Small intestine (tissue), 16 donors: ENCODE data around the gene SLC25A45. TPM values are rescaled to one million over a fixed set of nuclear protein-coding genes. Genes with fewer than 3 reads are reported as not detected.
A peak's percentile ranks its signal among the peaks of the same experiment; 100 is the strongest.

ENCODE experiments used
- DNase-seq, 2 donors: peaks; one replicate each; pipeline versions ENCODE4 v3.0.0 to v3.0.0-alpha.2; 2013
- FAIRE-seq: peaks from 2 replicates; lab custom pipeline; 2012; peaks lifted over from hg19 to GRCh38; lab: Jason Lieb, UNC
- H3K27ac ChIP-seq, 3 donors: one replicate each; pipeline ENCODE4 v1.5.1; 2013; ENCODE audit warnings: low read length in 2 of 3, mild to moderate bottlenecking in 2 of 3, control low read depth in 1 of 3, inconsistent platforms in 1 of 3, low read depth in 1 of 3, moderate library complexity in 1 of 3
- H3K27me3 ChIP-seq, 3 donors: one replicate each; pipeline ENCODE4 v1.6.1; 2013; ENCODE audit warnings: low read length in 3 of 3, inconsistent platforms in 1 of 3; ENCODE audit not compliant: control insufficient read depth in 3 of 3, insufficient read depth in 3 of 3
- H3K36me3 ChIP-seq, 3 donors: one replicate each; pipeline ENCODE4 v1.6.1; 2013; ENCODE audit warnings: low read length in 3 of 3, inconsistent platforms in 1 of 3, low read depth in 1 of 3, mild to moderate bottlenecking in 1 of 3, moderate library complexity in 1 of 3; ENCODE audit not compliant: control insufficient read depth in 3 of 3, insufficient read depth in 2 of 3
- H3K4me1 ChIP-seq, 3 donors: one replicate each; pipeline ENCODE4 v1.6.1; 2013; ENCODE audit warnings: low read length in 2 of 3, inconsistent platforms in 1 of 3, low read depth in 1 of 3, mild to moderate bottlenecking in 1 of 3, moderate library complexity in 1 of 3; ENCODE audit not compliant: control insufficient read depth in 3 of 3, insufficient read depth in 2 of 3
- H3K4me3 ChIP-seq, 3 donors: one replicate each; pipeline ENCODE4 v1.5.1; 2013; ENCODE audit warnings: low read length in 3 of 3, control low read depth in 1 of 3, inconsistent platforms in 1 of 3, low read depth in 1 of 3, mild to moderate bottlenecking in 1 of 3, moderate library complexity in 1 of 3
- H3K9me3 ChIP-seq, 2 donors: one replicate each; pipeline ENCODE4 v1.6.1; 2013; ENCODE audit warnings: low read depth in 1 of 2, low read length in 1 of 2; ENCODE audit not compliant: control insufficient read depth in 2 of 2, insufficient read depth in 1 of 2
- WGBS, 3 donors: extraction: QIAGEN DNeasy Blood & Tissue Kit; methylation state at CpG; one replicate each; pipeline ENCODE4 v1.1.7; 2013; 5-methylcytosine and 5-hydroxymethylcytosine counted together
- long read RNA-seq, 10 donors: transcript quantifications; one replicate each; lab custom pipeline, GENCODE V29; 2026
- polyA plus RNA-seq, 4 donors: library from polyadenylated mRNA; stranded (reverse) in 3 of 4; unstranded in 1 of 4; fragments of 200-250 nt in 3 of 4; fragments of 120-200 nt in 1 of 4; gene quantifications; one replicate each; pipeline versions ENCODE4 v1.2.1 to v1.2.3, GENCODE V29; 2013
- donor health status: healthy with polysubstance abuse.
- donor health status: control.
- donor health status: control.
- donor health status: Bipolar disorder and iron deficiency.
- donor health status: healthy.

Gene SLC25A45
- polyA plus RNA-seq: 10 to 100 TPM; 13.9 to 35.4 (median 22.1) TPM
- long read RNA-seq, donor 1, partial matches to known transcripts: 40 of 49 reads
- long read RNA-seq, donor 1, other reads (novel, unspliced or antisense): 7 of 49 reads
- long read RNA-seq, donor 2, partial matches to known transcripts: 23 of 25 reads
- long read RNA-seq, donor 2, other reads (novel, unspliced or antisense): 0 of 25 reads
- long read RNA-seq, donor 3, partial matches to known transcripts: 0 of 3 reads
- long read RNA-seq, donor 3, other reads (novel, unspliced or antisense): 0 of 3 reads
- long read RNA-seq, donor 4: 0 reads
- long read RNA-seq, donor 5, partial matches to known transcripts: 33 of 33 reads
- long read RNA-seq, donor 5, other reads (novel, unspliced or antisense): 0 of 33 reads
- long read RNA-seq, donor 6, partial matches to known transcripts: 0 of 1 reads
- long read RNA-seq, donor 6, other reads (novel, unspliced or antisense): 0 of 1 reads
- long read RNA-seq, donor 7: 0 reads
- long read RNA-seq, donor 8: 0 reads
- long read RNA-seq, donor 9: 0 reads
- long read RNA-seq, donor 10: 0 reads

GRCh38 chr11:65382033-65382803, at the start of gene SLC25A45:
SLC25A45 (minus strand) TSS chr11:65382646; CDS start chr11:65381951, 695 bp downstream.
- Histone ChIP-seq H3K9me3 (no peaks in the 10 kb centered on the region), H3K27ac (peak within 1 kb of the TSS; percentile 98 to 99 (median 99)), H3K36me3 (peaks cover 0 to 34% (median 0%) of the 10 kb centered on the region in 3 donors), H3K4me3 (peak within 1 kb of the TSS; percentile 26 to 37 (median 37)), H3K27me3 (no peaks in the 10 kb centered on the region), H3K4me1 (peaks cover 9 to 84% (median 12%) of the 10 kb centered on the region in 3 donors)
- DNase-seq (peak; percentile 97), FAIRE-seq (no peak)
- 0% methylated on average over 19 to 27 of the region's 27 CpGs for WGBS, 3 donors

- peak overlapping the region in 1 of 3 donors; percentile 46 for H3K27ac ChIP-seq
- H3K4me3 ChIP-seq: no peak overlapping the region
- H3K36me3 ChIP-seq: peaks cover 0 to 27% (median 6%) of the 10 kb centered on the region in 3 donors
- H3K27me3 ChIP-seq: no peaks in the 10 kb centered on the region
- peaks cover 0 to 16% (median 2%) of the 10 kb centered on the region in 3 donors for H3K4me1 ChIP-seq
- 51 to 69% (median 51%) methylated on average over 4 of the region's 4 CpGs for WGBS, 3 donors
- no peak for FAIRE-seq
- H3K9me3 ChIP-seq: no peaks in the 10 kb centered on the region
- DNase-seq: peak in 1 of 2 donors; percentile 64
These were observed 49.1 kb upstream of the SLC25A45 start for GRCh38 chr11:65431451-65432099.

- DNase-seq: peak; percentile 48 to 64
- peaks cover 0 to 18% (median 2%) of the 10 kb centered on the region in 3 donors for H3K4me1 ChIP-seq
- no peaks in the 10 kb centered on the region for H3K27me3 ChIP-seq
- FAIRE-seq: no peak
- H3K4me3 ChIP-seq: no peak overlapping the region
- H3K27ac ChIP-seq: peak overlapping the region; percentile 83 to 100 (median 85)
- H3K36me3 ChIP-seq: peaks cover 0 to 18% (median 3%) of the 10 kb centered on the region in 3 donors
- H3K9me3 ChIP-seq: no peaks in the 10 kb centered on the region
- 38 to 63% (median 49%) methylated on average over 6 of the region's 6 CpGs for WGBS, 3 donors
These were observed 48.2 kb upstream of the SLC25A45 start for GRCh38 chr11:65430406-65431217.

GRCh38 chr11:65429724-65430405, 47.4 kb upstream of the SLC25A45 start:
- Histone ChIP-seq H3K36me3 (peaks cover 0 to 15% (median 7%) of the 10 kb centered on the region in 3 donors), H3K9me3 (no peaks in the 10 kb centered on the region), H3K27me3 (no peaks in the 10 kb centered on the region), H3K27ac (peak overlapping the region; percentile 83 to 100 (median 85)), H3K4me1 (peaks cover 0 to 18% (median 2%) of the 10 kb centered on the region in 3 donors), H3K4me3 (no peak overlapping the region)
- 11 to 32% (median 26%) methylated on average over 9 of the region's 9 CpGs for WGBS, 3 donors
- no peak for FAIRE-seq
- DNase-seq: peak; percentile 57 to 63

- 9 to 15% (median 10%) methylated on average over 9 of the region's 9 CpGs for WGBS, 3 donors
- Histone ChIP-seq H3K27ac (peak overlapping the region; percentile 58 to 100 (median 72)), H3K4me3 (peak overlapping the region in 1 of 3 donors; percentile 1), H3K36me3 (peaks cover 0 to 18% (median 5%) of the 10 kb centered on the region in 3 donors), H3K4me1 (peaks cover 0 to 18% (median 0%) of the 10 kb centered on the region in 3 donors), H3K9me3 (no peaks in the 10 kb centered on the region), H3K27me3 (no peaks in the 10 kb centered on the region)
- FAIRE-seq (no peak), DNase-seq (peak; percentile 64 to 70)
These were observed 46.7 kb upstream of the SLC25A45 start for GRCh38 chr11:65429068-65429681.

- Histone ChIP-seq H3K27me3 (no peaks in the 10 kb centered on the region), H3K36me3 (peaks cover 0 to 23% (median 9%) of the 10 kb centered on the region in 3 donors), H3K9me3 (no peaks in the 10 kb centered on the region), H3K4me3 (peak overlapping the region in 1 of 3 donors; percentile 18), H3K27ac (peak overlapping the region; percentile 94 to 100 (median 96)), H3K4me1 (peaks cover 0 to 18% (median 0%) of the 10 kb centered on the region in 3 donors)
- FAIRE-seq: no peak
- DNase-seq: no peak
- WGBS, 3 donors: 25 to 43% (median 31%) methylated on average over 5 of the region's 5 CpGs
These were observed 46.2 kb upstream of the SLC25A45 start for GRCh38 chr11:65428578-65429067.
